HL-60 (cell line): Measurements from ENCODE around the gene CYSLTR1.

Source experiments
- CTCF ChIP-seq: IDR thresholded peaks from one replicate; pipeline ENCODE4 v1.5.1; 2011; ENCODE audit warnings: low read length, control low read depth, inconsistent platforms; ENCODE audit not compliant: insufficient read depth
- REST ChIP-seq: IDR thresholded peaks from 2 replicates; pipeline ENCODE4 v1.6.1; 2012; ENCODE audit warnings: low read depth; ENCODE audit not compliant: insufficient replicate concordance

- TF ChIP-seq CTCF, result no peak
- TF ChIP-seq REST, result no peak
Observed at GRCh38 chrX:78326401-78326800, 1.0 kb downstream of the CYSLTR1 start.
